HEK293 (cell line): ENCODE data around the gene RAB23.

ENCODE experiments used
- CTCF ChIP-seq: fragments of 450-650 bp; formaldehyde crosslinking; IDR thresholded peaks from 2 replicates; pipeline ENCODE4 v1.5.1; 2016; ENCODE audit warnings: missing biosample characterization, missing genetic modification characterization
- TSHZ1 ChIP-seq: fragments of 450-650 bp; formaldehyde crosslinking; IDR thresholded peaks from 2 replicates; pipeline ENCODE4 v1.5.1; 2016; ENCODE audit warnings: missing biosample characterization, missing genetic modification characterization, borderline replicate concordance
- ZNF175 ChIP-seq: fragments of 450-650 bp; formaldehyde crosslinking; IDR thresholded peaks from 2 replicates; pipeline ENCODE4 v1.5.1; 2016; ENCODE audit warnings: missing biosample characterization, missing genetic modification characterization
- ZNF341 ChIP-seq: fragments of 450-650 bp; formaldehyde crosslinking; IDR thresholded peaks from 2 replicates; pipeline ENCODE4; 2016; ENCODE audit warnings: low read depth, missing biosample characterization, missing genetic modification characterization
- ZNF548 ChIP-seq: fragments of 450-650 bp; formaldehyde crosslinking; IDR thresholded peaks from 2 replicates; pipeline ENCODE4 v1.5.1; 2016; ENCODE audit warnings: missing biosample characterization, missing genetic modification characterization
- ZNF571 ChIP-seq: fragments of 450-650 bp; formaldehyde crosslinking; IDR thresholded peaks from 2 replicates; pipeline ENCODE4 v1.5.0; 2017; ENCODE audit warnings: missing biosample characterization, missing genetic modification characterization

GRCh38 chr6:57265755-57266221 lies 43.7 kb upstream of the RAB23 start:
- no peak for TF ChIP-seq ZNF175 (tag by site-specific recombination)
- no peak for TF ChIP-seq CTCF (tag by site-specific recombination)
- TF ChIP-seq TSHZ1 (tag by site-specific recombination): no peak
- no peak for TF ChIP-seq ZNF341
- no peak for TF ChIP-seq ZNF548 (tag by site-specific recombination)
- no peak for TF ChIP-seq ZNF571
